Fibroblast of pulmonary artery (primary cell): ENCODE measurements around the gene PSMB2.

Experiments used
- DNase-seq: peaks from one replicate; pipeline ENCODE4 v3.0.0-alpha.2; 2010; ENCODE audit warnings: low read depth
- H3K4me3 ChIP-seq: replicated peaks from 2 replicates; pipeline ENCODE4 v1.5.1; 2011; ENCODE audit warnings: low read depth, mild to moderate bottlenecking, control low read depth, low read length, moderate library complexity
- CTCF ChIP-seq: IDR thresholded peaks from 2 replicates; pipeline ENCODE4 v1.5.1; 2011; ENCODE audit warnings: mild to moderate bottlenecking, control low read depth, low read length, inconsistent platforms; ENCODE audit errors: missing control alignments

PSMB2 gene

GRCh38 chr1:35598895-35599294, 42.4 kb downstream of the PSMB2 start:
- no peak for DNase-seq
- no peak for TF ChIP-seq CTCF
- H3K4me3 ChIP-seq, result no peak overlapping the region

- no peak for TF ChIP-seq CTCF
- H3K4me3 ChIP-seq, result no peak overlapping the region
- DNase-seq, result no peak
These were observed 43.5 kb downstream of the PSMB2 start for GRCh38 chr1:35597870-35598269.

- no peak overlapping the region for H3K4me3 ChIP-seq
- TF ChIP-seq CTCF, result no peak
- no peak for DNase-seq
These were observed 45.6 kb downstream of the PSMB2 start for GRCh38 chr1:35595684-35596083.

GRCh38 chr1:35594005-35594760, 47.1 kb downstream of the PSMB2 start:
- no peak for TF ChIP-seq CTCF
- DNase-seq, result no peak
- no peak overlapping the region for H3K4me3 ChIP-seq

- no peak for DNase-seq
- no peak for TF ChIP-seq CTCF
These were observed 48.1 kb downstream of the PSMB2 start for GRCh38 chr1:35592991-35593769.

GRCh38 chr1:35591211-35591610, 50.1 kb downstream of the PSMB2 start:
- TF ChIP-seq CTCF, result no peak
- DNase-seq, result no peak
- no peak overlapping the region for H3K4me3 ChIP-seq

More at GRCh38 chr1:35592991-35593769, 48.1 kb downstream of the PSMB2 start:
- H3K4me3 ChIP-seq, result no peak overlapping the region
